Pancreas (tissue), 10 donors: ENCODE data around the gene ANAPC16. TPM values are rescaled to one million over a fixed set of nuclear protein-coding genes. Genes with fewer than 3 reads are reported as not detected.

Experiments used
- ATAC-seq, 4 donors: fragments of 200-7000 bp; cut with Tn5 transposase; one replicate each; pipeline versions ENCODE4 v1.8.0 to v1.9.1; 2020; ENCODE audit warnings: mild to moderate bottlenecking in 4 of 4, moderate library complexity in 4 of 4
- DNase-seq, 6 donors: peaks; one replicate each; pipeline ENCODE4 v3.0.0-alpha.2; 2020
- FAIRE-seq: peaks from 2 replicates; lab custom pipeline; 2012; peaks lifted over from hg19 to GRCh38; lab: Jason Lieb, UNC
- H3K27ac ChIP-seq, 4 donors: fragments of 200-600 bp; sonication (generic); 1 replicate in 3 of 4; 2 replicates in 1 of 4; pipeline versions ENCODE4 v1.5.0 to v1.8.0; 2020
- H3K27me3 ChIP-seq, 4 donors: fragments of 200-600 bp; one replicate each; pipeline ENCODE4 v1.8.0; 2021
- H3K36me3 ChIP-seq, 3 donors: fragments of 200-600 bp; sonication (generic) in 1 of 3; one replicate each; pipeline versions ENCODE4 v1.5.0 to v1.8.0; 2020 to 2021
- H3K4me1 ChIP-seq, 3 donors: fragments of 200-600 bp; one replicate each; pipeline ENCODE4 v1.8.0; 2021
- H3K4me3 ChIP-seq, 4 donors: fragments of 200-600 bp; sonication (generic) in 2 of 4; one replicate each; pipeline versions ENCODE4 v1.5.0 to v1.8.0; 2020 to 2021
- H3K9me3 ChIP-seq, 4 donors: fragments of 200-600 bp; one replicate each; pipeline ENCODE4 v1.8.0; 2021
- CTCF ChIP-seq, 4 donors: fragments of 200-600 bp; sonication (generic) in 3 of 4; IDR thresholded peaks; one replicate each; pipeline versions ENCODE4 v1.5.0 to v1.8.0; 2021; ENCODE audit warnings: antibody characterized with exemption in 4 of 4
- whole genome bisulfite sequencing, 2 donors: extraction: QIAGEN DNeasy Blood & Tissue Kit; methylation state at CpG; one replicate each; pipeline ENCODE4 v1.1.7; 2013; 5-methylcytosine and 5-hydroxymethylcytosine counted together
- intact Hi-C, 3 donors: fragments of 100-400 bp; cut with DNase I; formaldehyde crosslinking; loops; one replicate each; pipeline versions ENCODE4 v1.11.1 to v1.14.2; 2022
- polyA plus RNA-seq, 2 donors: library from polyadenylated mRNA; stranded (reverse); fragments of 200-250 nt; gene quantifications; one replicate each; pipeline ENCODE4 v1.2.3, GENCODE V29; 2013
- total RNA-seq, 6 donors: library from RNA; stranded (reverse); fragmentation: NEBNext Ultra II Directional in 4 of 6; extraction: Animal tissue kit (Norgen Biotek cat#: 25700) in 4 of 6; gene quantifications; one replicate each; pipeline versions ENCODE4 v1.2.1 to v1.2.4, GENCODE V29; 2021 to 2023
- donor health status: healthy with polysubstance abuse.
- donor health status: DM: no; HTN: no; CAD: no; lungs with moderate emphysema.
- donor health status: DM: no; HTN: no; CAD: no.
- donor health status: control.
- donor health status: control.
- donor health status: Bipolar disorder and iron deficiency.
- donor health status: DM: yes; HTN: yes; CAD: no.
- donor health status: DM: no; HTN: no; CAD: no.
- donor health status: DM: no; HTN: no; CAD: no.
- donor health status: DM: yes; HTN: yes; CAD: no.

ANAPC16 gene
- total and polyA plus RNA-seq, 8 donors = 52.4 to 153 (median 70.0) TPM

- H3K27me3 ChIP-seq = no peaks in the 10 kb centered on the region
- no peak overlapping the region for H3K27ac ChIP-seq
- no peaks in the 10 kb centered on the region for H3K4me1 ChIP-seq
- H3K4me3 ChIP-seq = no peak overlapping the region
- H3K36me3 ChIP-seq = peaks cover 0 to 6% (median 0%) of the 10 kb centered on the region in 3 donors
- TF ChIP-seq CTCF (IDR thresholded peaks at IDR 0.05) = no peak
- peak in 1 of 4 donors; percentile 26 for ATAC-seq
- DNase-seq = no peak
- no peak for FAIRE-seq
- intact Hi-C loops = no loop called here
- 79 to 91% methylated on average over 1 of the region's 1 CpG for WGBS, 2 donors
- H3K9me3 ChIP-seq = no peaks in the 10 kb centered on the region
These were observed 40.7 kb upstream of the ANAPC16 start for GRCh38 chr10:72175149-72175548.

- Histone ChIP-seq H3K36me3 (peaks cover 0 to 11% (median 0%) of the 10 kb centered on the region in 3 donors), H3K4me1 (no peaks in the 10 kb centered on the region), H3K9me3 (no peaks in the 10 kb centered on the region), H3K27ac (no peak overlapping the region), H3K4me3 (no peak overlapping the region), H3K27me3 (no peaks in the 10 kb centered on the region)
- ATAC-seq (peak in 1 of 4 donors; percentile 57), DNase-seq (no peak), FAIRE-seq (no peak)
- TF ChIP-seq CTCF (IDR thresholded peaks at IDR 0.05) = no peak
- intact Hi-C loops = no loop called here
- 46 to 52% methylated on average over 2 of the region's 2 CpGs for WGBS, 2 donors
These were observed 39.1 kb upstream of the ANAPC16 start for GRCh38 chr10:72176701-72177100.

DNA sequence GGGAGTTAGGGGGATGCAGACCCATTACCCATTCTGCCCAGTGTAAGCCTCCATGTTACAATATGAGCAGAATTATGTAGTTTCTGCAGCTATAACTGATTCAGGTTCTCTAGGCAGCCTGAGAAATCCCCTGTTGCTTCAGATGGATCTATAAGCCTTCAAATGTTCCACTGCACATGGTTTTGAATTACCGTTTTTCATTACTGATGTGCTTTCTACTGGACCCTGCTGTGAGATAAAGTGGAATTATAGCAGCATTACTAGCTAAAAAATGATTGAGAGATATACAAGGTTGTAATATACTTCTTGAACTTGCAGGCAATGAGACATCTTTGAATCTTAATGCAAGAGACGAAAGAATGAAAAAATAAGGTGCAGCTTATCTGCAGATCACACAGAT lies 38.4 kb upstream of the ANAPC16 start:
- 94% methylated on average over 2 of the region's 2 CpGs for WGBS, 2 donors

DNA sequence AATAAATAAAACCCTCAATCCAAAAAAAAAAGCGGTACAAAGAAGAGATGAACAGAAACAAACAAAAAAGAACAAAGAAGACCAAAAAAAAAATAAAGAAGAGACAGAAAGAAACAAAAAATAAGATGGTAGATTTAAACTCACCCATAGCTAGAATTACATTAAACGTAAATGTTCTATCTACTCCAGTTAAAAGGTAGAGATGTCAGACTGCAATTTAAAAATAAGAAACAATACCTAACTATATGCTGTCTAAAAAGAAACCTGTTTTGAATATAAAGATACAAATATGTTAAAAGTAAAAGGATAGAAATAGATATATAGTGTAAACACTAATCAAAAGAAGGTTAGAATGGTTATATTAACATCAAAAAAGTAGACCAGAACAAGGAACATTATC lies 31.7 kb upstream of the ANAPC16 start:
- intact Hi-C loops = no loop called here
- DNase-seq = no peak

More for the DNA sequence above, 38.4 kb upstream of the ANAPC16 start:
- no peak for TF ChIP-seq CTCF (IDR thresholded peaks at IDR 0.05)
- no peak overlapping the region for H3K4me3 ChIP-seq
- intact Hi-C loops = no loop called here
- ATAC-seq (no peak), FAIRE-seq (no peak), DNase-seq (no peak)
- no peaks in the 10 kb centered on the region for H3K27me3 ChIP-seq
- no peaks in the 10 kb centered on the region for H3K9me3 ChIP-seq
- peaks cover 0 to 11% (median 0%) of the 10 kb centered on the region in 3 donors for H3K36me3 ChIP-seq
- no peaks in the 10 kb centered on the region for H3K4me1 ChIP-seq
- H3K27ac ChIP-seq = no peak overlapping the region

More for the DNA sequence above, 31.7 kb upstream of the ANAPC16 start:
- no peaks in the 10 kb centered on the region for H3K9me3 ChIP-seq
- 96 to 98% methylated on average over 2 of the region's 2 CpGs for WGBS, 2 donors
- H3K4me1 ChIP-seq = no peaks in the 10 kb centered on the region
- H3K36me3 ChIP-seq = peaks cover 0 to 5% (median 0%) of the 10 kb centered on the region in 3 donors
- ATAC-seq = no peak
- H3K4me3 ChIP-seq = no peak overlapping the region
- no peak for TF ChIP-seq CTCF (IDR thresholded peaks at IDR 0.05)
- FAIRE-seq = no peak
- no peak overlapping the region for H3K27ac ChIP-seq
- no peaks in the 10 kb centered on the region for H3K27me3 ChIP-seq
